GM21723 (cell line): ENCODE measurements around the gene KRTAP4-4.
"Not testable (repeated sequence)": the region's sequence is repeated elsewhere in the genome, so short reads cannot be mapped to it uniquely, and the experiment has no call there.

ENCODE experiments used
- ATAC-seq: cut with Tn5 transposase; IDR thresholded peaks from one replicate; pipeline ENCODE4 v1.9.1; 2021; ENCODE audit warnings: mild to moderate bottlenecking, moderate library complexity; ENCODE audit not compliant: unreplicated experiment

KRTAP4-4 gene

DNA sequence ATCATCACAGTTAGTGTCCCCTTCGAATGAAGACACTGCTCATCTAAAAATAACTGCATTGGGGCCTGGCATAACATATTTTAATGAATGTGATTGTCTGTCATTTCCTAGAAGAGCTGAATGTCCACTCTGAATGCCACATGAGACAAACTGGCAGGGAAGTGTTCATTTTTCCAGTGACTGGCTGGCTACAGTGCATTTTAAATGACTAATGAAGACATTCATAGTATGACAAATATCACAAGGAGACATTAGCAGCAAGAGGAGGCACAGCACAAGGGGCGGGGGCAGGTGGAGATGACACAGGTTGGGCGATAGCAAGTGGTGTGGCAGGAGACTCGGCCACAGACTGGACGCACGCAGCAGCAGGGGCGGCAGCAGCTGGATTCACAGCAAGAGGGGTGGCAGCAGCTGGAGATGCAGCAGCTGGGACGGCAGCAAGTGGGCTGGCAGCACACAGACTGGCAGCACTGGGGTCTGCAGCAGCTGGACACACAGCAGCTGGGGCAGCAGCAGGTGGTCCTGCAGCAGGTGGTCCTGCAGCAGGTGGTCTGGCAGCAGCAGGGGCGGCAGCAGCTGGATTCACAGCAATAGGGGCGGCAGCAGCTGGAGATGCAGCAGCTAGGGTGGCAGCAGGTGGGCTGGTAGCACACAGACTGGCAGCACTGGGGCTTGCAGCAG, 11.4 kb downstream of the KRTAP4-4 start:
- ATAC-seq = not testable (repeated sequence)

DNA sequence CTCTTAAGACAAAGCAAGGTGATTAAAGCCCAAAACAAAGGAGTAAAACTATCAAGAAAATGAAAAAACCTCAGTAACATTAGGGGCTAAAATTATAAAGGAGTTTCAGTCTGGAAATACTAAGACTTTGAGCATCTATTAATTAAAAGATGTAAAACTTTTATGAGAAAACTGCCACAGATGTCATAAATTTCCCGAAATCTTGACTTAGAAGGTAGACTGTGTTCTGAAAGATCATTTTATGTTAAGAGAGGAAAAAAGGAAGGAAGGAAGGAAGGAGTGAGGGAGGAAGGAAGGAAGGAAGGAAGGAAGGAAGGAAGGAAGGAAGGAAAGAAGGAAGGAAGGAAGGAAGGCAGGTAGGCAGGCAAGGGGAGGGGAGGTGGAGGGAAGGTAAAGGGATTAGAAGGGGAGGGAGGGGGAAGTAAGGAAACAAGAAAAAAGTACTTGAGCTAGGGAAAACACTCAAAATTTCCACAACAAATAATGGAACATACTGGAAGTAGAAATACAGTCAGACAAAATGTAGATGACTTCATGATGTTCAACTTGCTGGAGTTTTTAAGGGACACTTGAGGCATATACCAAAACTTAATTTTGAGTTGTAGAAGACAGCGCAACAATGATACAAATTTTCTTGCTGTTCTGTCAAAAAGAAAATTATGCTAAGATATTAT, 12.9 kb downstream of the KRTAP4-4 start:
- ATAC-seq = no peak

DNA sequence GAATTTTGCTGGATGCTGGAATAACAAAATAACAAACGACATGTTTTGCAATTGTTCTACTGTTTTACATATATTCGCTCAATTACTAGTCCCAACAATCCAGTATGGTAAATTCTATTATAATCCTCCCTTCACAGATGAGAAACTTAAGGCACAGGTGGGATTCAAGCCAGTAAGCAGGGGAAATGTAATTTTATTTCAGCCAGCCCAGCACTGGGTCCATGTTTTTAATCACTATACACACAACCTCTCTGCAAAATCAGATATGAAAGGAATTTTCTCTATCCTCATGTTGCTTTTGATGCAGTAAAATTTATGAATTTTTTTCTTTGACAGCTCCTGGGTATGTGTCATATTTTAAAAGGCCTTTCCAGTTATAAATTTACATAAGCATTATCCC, 15.3 kb downstream of the KRTAP4-4 start:
- no peak for ATAC-seq

DNA sequence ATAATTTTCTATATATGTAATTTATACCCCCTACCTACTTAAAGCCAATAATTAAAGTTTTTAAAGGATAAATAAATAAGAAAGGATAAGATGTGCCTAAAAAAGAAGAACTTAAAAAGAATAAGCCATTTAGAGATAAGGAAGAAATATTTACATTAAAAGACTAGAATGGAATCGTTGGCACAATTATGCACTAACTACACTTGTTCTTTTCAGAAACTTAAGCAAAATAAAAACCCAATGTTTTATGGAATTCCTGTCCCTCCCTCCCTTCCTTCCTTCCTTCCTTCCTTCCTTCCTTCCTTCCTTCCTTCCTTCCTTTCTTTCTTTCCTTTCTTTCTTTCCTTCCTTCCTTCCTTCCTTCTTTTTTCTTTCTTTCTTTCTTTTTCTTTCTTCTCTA, 15.7 kb downstream of the KRTAP4-4 start:
- no peak for ATAC-seq

DNA sequence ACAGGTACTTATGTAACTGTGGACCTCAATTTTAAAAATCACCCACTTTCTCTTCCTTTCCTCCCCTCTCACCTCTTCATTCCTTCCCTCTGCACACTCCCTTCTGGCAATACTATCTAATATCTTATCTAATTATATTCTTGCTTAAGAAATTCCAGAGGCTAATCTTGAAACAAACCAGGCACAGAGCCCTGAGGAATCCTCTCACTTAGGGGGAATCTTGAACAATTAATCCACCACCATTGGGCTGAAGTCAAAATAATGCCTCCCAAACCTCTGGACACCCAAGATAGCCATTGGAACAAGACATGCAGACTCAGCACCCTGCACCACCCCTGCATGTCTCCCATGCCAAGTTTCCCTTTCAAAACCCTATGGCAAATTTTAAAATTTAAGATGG, 19.2 kb downstream of the KRTAP4-4 start:
- no peak for ATAC-seq

DNA sequence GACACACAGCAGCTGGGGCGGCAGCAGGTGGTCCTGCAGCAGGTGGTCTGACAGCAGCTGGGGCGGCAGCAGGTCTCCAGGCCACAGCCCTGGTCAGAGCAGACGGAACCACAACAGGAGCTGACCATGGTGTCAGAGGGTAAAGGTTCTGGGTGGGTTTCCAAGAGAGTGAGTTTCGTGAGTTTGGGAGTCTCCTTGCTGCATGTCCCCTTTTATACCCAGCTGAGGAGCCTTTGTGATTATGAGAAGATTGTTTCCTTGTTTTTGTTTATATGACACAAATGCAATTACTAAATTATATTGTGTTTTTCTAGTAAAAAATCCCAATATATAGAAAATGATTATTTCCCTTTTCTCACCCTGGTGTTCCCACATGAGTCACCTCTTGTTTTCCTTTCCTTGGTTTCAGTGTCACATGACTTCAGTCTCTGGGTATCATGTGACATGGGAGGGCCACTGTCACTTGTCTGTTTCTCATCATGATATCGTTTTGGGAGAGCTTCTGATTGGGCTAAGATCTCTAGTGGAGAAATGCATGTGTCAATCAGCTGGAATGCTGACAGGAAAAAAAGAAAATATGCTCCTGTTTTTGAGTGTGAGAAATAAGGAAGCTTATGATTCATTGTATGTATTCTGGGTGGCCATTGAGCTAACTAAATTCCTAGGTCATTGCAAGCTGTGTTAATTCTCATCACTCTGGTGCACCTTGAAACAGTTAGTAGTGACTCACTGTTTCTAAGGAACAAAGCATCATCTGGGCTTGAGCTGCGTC, 20.0 kb downstream of the KRTAP4-4 start, which contains the start of gene KRTAP4-6:
Gene KRTAP4-6, minus strand, starts transcription at position 185 of the 772 bp plus-strand sequence. Its CDS starts 57 bp downstream, at position 128.
- ATAC-seq = no peak

DNA sequence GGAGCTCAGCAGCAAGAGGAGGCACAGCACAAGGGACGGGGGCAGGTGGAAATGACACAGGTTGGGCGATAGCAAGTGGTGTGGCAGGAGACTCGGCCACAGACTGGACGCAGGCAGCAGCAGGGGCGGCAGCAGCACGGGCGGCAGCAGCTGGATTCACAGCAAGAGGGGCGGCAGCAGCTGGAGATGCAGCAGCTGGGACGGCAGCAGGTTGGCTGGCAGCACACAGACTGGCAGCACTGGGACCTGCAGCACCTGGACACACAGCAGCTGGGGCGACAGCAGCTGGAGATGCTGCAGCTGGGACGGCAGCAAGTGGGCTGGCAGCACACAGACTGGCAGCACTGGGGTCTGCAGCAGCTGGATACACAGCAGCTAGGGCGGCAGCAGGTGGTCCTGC, 20.7 kb downstream of the KRTAP4-4 start:
- ATAC-seq = not testable (repeated sequence)

DNA sequence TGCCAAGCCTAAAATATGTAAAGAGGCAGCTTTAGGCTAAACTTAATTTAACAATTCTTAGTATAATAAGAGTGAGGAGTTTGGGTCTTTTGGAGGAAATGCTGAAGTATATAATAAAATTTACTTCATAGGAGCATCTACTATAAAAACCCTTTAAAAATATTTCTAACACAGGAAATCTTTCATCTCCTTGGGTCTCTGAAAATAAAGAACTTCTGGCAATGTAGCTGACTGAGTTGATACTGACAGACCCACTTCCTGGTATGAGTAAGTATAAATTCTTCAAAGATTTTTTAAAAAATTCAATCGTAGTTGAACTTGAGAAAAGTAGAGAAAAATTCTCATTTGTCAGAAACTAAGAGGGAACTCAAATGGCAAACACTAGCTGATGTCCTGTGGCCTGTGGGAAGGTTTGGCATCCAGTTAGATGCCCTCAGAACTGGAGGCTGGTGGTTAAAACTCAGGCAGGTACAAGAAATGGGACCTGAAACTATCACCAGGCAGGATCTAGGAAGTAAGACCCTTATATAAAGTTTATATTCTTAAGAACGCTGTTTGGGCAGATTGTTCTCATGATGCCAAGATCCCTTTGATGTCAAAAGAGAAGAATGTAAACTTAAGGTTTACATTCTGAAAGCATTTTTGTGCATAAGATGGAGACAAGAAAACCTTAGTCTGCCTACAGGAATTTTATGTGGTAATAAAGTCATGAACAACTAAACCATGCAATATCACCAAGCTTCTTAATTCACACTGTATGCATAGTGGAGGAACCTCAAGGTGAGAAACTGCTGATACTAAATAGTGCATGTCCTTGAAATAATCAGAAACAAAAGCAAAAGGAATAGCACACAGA, 26.4 kb downstream of the KRTAP4-4 start:
- no peak for ATAC-seq

DNA sequence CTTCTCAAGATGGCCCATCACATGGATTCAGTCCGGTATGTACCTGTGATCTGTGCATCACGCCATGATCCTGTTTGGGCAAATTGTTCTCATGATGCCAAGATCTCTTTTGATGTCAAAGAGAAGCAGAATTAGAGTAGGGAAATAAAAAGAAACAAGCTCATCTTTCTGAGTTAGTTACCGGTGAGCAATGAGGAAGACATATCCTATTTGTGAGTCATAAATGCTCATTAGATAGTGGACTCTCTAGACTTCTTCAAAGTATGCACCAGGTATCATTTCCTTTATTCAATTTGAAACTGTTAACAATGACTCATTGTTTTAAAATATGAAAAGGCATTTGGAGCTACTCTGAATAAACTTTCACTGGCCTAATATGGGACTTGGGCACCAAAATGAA, 28.6 kb downstream of the KRTAP4-4 start:
- no peak for ATAC-seq

DNA sequence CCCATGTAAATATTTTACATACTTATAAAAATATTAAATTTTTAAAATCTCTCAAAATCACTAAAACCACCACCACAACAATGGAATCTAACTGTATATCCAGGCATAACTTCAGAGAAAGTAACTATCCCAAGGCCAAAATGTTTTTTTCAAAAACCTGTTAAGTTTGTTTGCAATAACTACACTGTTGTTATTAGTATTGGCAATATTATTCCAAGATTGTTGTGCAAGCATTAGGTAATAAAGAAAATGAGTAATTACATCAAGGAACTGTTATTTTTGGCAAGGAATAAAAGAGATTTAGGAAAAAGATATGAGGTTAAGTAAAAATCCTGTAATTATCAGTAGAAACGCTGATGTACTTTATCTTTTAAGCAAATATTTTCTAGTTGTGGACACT, 33.2 kb downstream of the KRTAP4-4 start:
- no peak for ATAC-seq

DNA sequence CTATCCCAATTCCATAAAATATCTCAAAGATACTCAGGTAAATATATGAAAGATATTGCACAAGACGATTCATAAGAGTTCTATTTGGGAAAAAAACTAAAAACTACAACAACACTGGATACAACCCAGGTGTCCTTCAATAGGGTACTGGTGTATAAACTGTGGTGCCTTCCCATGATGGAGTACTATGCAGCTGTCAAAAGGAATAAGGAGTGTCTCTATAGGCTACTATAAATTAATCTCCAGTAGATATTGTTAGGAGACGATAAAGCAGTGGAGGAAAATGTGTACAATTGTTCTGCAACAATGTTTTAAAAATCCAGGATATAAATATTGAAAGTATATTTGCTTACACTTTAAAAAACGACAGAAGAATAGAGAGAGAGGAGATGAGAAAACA, 34.1 kb downstream of the KRTAP4-4 start:
- ATAC-seq = no peak

DNA sequence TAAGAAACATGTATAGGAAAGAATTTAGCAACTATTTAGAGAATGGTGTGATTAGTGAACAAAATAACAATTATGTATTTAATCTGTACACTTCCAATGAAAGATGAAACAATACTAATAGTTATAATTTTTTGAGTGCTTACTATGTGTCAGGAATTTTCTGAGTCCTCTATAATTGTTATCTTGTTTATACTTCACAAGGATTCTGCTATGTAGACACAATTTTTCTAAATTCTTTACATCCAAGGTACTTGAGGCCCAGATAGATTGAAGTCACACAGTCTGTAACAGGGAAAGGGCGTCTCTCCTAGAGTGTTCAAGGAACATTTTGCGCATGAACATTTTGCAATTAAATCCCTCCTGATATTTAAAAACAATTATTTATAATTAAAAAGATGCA, 35.5 kb downstream of the KRTAP4-4 start:
- no peak for ATAC-seq

DNA sequence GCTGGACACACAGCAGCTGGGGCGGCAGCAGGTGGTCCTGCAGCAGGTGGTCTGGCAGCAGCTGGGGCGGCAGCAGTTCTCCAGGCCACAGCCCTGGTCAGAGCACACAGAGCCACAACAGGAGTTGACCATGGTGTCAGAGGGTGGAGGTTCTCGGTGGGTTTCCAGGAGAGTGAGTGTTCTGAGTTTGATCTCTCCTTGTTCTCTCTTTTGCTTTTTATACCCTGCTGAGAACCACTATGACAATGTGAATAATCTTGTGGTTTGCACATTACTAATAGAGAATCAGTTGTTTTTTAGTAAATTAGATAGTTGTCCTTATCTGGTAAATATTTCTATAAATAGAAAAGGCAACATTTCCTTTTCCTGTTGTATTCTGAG, 36.6 kb downstream of the KRTAP4-4 start, which contains the start of gene KRTAP4-12:
Gene KRTAP4-12, minus strand, starts transcription at position 192 of the 381 bp plus-strand sequence. Its CDS starts 60 bp downstream, at position 132.
- ATAC-seq = not testable (repeated sequence)

DNA sequence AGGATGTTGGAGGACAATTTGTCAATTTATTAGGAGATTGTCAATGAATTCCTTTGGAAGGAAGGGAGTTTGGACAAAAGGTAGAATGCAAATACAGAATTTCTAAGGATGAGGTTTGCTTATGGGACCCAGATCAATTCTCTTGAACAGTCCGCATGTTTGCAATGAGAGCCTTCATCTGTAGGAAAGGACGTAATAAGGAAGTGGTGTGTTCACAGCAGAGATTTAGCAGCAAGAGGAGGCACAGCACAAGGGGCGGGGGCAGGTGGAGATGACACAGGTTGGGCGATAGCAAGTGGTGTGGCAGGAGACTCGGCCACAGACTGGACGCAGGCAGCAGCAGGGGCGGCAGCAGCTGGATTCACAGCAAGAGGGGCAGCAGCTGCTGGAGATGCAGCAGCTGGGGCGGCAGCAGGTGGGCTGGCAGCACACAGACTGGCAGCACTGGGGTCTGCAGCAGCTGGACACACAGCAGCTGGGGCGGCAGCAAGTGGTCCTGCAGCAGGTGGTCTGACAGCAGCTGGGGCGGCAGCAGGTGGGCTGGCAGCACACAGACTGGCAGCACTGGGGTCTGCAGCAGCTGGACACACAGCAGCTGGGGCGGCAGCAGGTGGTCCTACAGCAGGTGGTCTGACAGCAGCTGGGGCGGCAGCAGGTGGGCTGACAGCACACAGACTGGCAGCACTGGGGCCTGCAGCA, 37.1 kb downstream of the KRTAP4-4 start:
- ATAC-seq = not testable (repeated sequence)

DNA sequence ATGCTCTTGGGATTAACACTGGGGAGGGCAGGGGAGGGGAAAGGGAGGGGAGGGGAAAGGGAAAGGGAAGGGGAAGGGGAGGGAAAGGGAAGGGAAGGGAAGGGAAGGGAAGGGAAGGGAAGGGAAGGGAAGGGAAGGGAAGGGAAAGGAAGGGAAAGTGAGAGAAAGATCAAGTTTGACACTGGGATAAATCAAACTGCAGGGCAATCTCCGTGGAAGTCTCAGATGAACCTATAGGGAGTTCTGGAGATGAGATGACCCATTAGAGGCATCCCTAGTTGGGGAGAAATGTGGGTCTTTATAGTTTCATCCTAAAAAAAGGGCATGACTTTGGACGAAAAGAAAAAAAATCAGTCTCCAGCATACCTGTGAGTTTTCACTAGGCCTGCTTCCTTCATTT, 38.8 kb downstream of the KRTAP4-4 start:
- no peak for ATAC-seq

DNA sequence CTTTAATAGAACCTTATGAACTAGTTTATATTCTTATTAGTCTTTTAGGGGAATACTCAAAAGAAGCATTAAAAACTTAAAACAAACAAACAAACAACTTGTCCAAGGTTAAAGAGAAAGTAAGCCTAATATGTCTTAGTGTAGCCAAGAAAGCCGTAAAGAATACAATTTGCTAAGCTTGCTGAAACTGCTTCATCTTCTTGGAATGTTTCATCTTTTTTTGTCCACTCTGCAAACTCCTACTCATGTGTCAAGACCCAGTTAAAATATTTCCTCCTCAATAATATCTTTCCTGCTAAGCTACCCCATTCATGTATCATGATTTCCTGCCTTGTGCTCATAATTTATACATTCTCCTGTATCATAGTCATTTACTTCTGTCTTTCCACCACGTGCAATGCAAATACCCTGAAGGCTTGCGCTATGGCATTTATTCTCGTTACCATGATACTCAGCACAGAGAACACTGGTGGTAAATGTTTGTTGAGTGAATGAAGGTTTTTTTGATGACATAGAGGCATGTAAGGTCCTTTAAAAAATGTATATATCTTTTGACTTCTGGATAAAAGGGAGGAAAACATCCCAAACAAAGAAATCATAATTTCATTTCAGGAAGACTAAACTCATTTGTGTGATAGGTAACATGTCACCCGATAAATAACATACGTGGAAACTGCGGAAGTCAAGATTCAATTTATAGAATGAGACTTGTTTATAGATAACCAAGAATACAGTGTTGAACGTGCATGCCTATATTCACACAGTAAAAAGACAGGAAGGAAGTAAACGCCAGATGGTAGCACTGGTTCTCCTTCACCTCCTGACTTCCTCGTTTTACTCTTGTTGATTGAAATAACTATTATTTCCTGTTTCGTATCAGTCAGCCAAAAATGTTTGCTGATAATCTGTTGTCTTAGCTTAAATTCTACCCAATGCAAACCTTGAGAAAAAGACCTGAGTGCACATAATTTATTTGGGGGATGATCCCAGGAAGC, 40.6 kb downstream of the KRTAP4-4 start:
- not testable (repeated sequence) for ATAC-seq

DNA sequence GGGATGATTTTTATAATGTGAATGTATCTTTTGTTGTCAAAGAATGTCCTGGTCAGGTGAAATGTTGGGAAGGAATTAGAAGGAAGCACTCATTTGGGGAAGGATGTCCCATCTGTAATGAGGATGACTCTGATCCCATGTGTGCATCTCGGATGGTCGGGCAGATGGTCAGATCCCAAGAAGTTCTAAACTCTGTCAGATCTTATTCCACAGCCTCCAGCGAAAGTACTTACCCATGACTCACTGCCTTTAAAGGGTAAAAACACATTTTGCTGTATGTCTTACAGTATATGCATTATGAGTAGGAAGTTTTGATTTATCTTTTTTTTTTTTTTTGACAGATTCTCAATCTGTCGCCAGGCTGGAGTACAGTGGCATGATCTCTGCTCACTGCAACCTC, 41.8 kb downstream of the KRTAP4-4 start:
- no peak for ATAC-seq

DNA sequence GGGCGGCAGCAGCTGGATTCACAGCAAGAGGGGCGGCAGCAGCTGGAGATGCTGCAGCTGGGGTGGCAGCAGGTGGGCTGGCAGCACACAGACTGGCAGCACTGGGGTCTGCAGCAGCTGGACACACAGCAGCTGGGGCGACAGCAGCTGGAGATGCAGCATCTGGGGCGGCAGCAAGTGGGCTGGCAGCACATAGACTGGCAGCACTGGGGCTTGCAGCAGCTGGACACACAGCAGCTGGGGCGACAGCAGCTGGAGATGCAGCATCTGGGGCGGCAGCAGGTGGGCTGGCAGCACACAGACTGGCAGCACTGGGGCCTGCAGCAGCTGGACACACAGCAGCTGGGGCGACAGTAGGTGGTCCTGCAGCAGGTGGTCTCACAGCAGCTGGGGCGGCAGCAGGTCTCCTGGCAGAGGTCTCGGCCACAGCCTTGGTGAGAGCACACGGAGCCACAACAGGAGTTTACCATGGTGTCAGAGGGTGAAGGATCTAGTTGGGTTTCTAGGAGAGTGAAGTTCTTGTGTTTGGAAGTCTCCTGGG, 42.6 kb downstream of the KRTAP4-4 start, which contains the start of gene KRTAP4-11:
Gene KRTAP4-11, minus strand, starts transcription at position 528 of the 541 bp plus-strand sequence. Its CDS starts 58 bp downstream, at position 470.
- not testable (repeated sequence) for ATAC-seq
